HL-60 (cell line): ENCODE results near the gene KAT8.

Source experiments
- CTCF ChIP-seq: IDR thresholded peaks from one replicate; pipeline ENCODE4 v1.5.1; 2011; ENCODE audit warnings: low read length, control low read depth, inconsistent platforms; ENCODE audit not compliant: insufficient read depth
- GABPA ChIP-seq: IDR thresholded peaks from 2 replicates; pipeline ENCODE4 v1.6.1; 2012; ENCODE audit warnings: low read depth
- POLR2AphosphoS5 ChIP-seq: IDR thresholded peaks from 2 replicates; pipeline ENCODE4 v1.6.1; 2012; ENCODE audit warnings: low read depth
- REST ChIP-seq: IDR thresholded peaks from 2 replicates; pipeline ENCODE4 v1.6.1; 2012; ENCODE audit warnings: low read depth; ENCODE audit not compliant: insufficient replicate concordance
- SPI1 ChIP-seq: IDR thresholded peaks from 2 replicates; pipeline ENCODE4 v1.6.1; 2012; ENCODE audit warnings: low read depth, mild to moderate bottlenecking, borderline replicate concordance

- TF ChIP-seq CTCF (no peak), REST (no peak), SPI1 (no peak), POLR2AphosphoS5 (no peak), GABPA (no peak)
Observed at GRCh38 chr16:31087971-31088370, 29.5 kb upstream of the KAT8 start.
